HG03103 (cell line): Measurements from ENCODE around the gene SNRPB2.

ENCODE experiments used
- ATAC-seq: cut with Tn5 transposase; IDR thresholded peaks from one replicate; pipeline ENCODE4 v1.9.1; 2021; ENCODE audit warnings: low read depth; ENCODE audit not compliant: unreplicated experiment

SNRPB2 gene

GRCh38 chr20:16729080-16729479 is 746 bp upstream of the SNRPB2 start:
- no peak for ATAC-seq

GRCh38 chr20:16732506-16733152 is 2.8 kb downstream of the SNRPB2 start:
- ATAC-seq, result no peak

- ATAC-seq, result no peak
Observed at GRCh38 chr20:16740365-16741072, 10.7 kb downstream of the SNRPB2 start.

GRCh38 chr20:16744178-16744807 is 14.5 kb downstream of the SNRPB2 start:
- no peak for ATAC-seq

- ATAC-seq, result no peak
Observed at GRCh38 chr20:16745204-16745603, 15.4 kb downstream of the SNRPB2 start.

- ATAC-seq, result no peak
Observed at GRCh38 chr20:16747291-16747811, 17.5 kb downstream of the SNRPB2 start.

GRCh38 chr20:16748308-16748900 is 18.6 kb downstream of the SNRPB2 start, which contains the start of gene OTOR:
Gene OTOR, plus strand, starts transcription at chr20:16748358. Its CDS starts 44 bp downstream, at chr20:16748402.
- ATAC-seq, result no peak

- no peak for ATAC-seq
Observed at GRCh38 chr20:16749573-16749972, 19.7 kb downstream of the SNRPB2 start.

GRCh38 chr20:16752082-16752481 is 22.3 kb downstream of the SNRPB2 start:
- no peak for ATAC-seq

GRCh38 chr20:16752901-16753300 is 23.1 kb downstream of the SNRPB2 start:
- no peak for ATAC-seq

GRCh38 chr20:16758454-16759180 is 28.8 kb downstream of the SNRPB2 start:
- ATAC-seq, result no peak

GRCh38 chr20:16759181-16759563 is 29.3 kb downstream of the SNRPB2 start:
- ATAC-seq, result no peak

- ATAC-seq, result no peak
Observed at GRCh38 chr20:16760431-16761304, 30.8 kb downstream of the SNRPB2 start.

GRCh38 chr20:16761305-16761829 is 31.5 kb downstream of the SNRPB2 start:
- ATAC-seq, result peak; percentile 59

- no peak for ATAC-seq
Observed at GRCh38 chr20:16764560-16764959, 34.7 kb downstream of the SNRPB2 start.

- ATAC-seq, result no peak
Observed at GRCh38 chr20:16771213-16771612, 41.4 kb downstream of the SNRPB2 start.

GRCh38 chr20:16775961-16776360 is 46.1 kb downstream of the SNRPB2 start:
- ATAC-seq, result no peak

- no peak for ATAC-seq
Observed at GRCh38 chr20:16777126-16777525, 47.3 kb downstream of the SNRPB2 start.

- no peak for ATAC-seq
Observed at GRCh38 chr20:16778159-16778558, 48.3 kb downstream of the SNRPB2 start.
